HG03460 (cell line): Measurements from ENCODE around the gene IFI44L.
A peak's percentile ranks its signal among the peaks of the same experiment; 100 is the strongest.

ENCODE experiments used
- ATAC-seq: cut with Tn5 transposase; IDR thresholded peaks from one replicate; pipeline ENCODE4 v1.9.1; 2021; ENCODE audit not compliant: unreplicated experiment

IFI44L gene

DNA sequence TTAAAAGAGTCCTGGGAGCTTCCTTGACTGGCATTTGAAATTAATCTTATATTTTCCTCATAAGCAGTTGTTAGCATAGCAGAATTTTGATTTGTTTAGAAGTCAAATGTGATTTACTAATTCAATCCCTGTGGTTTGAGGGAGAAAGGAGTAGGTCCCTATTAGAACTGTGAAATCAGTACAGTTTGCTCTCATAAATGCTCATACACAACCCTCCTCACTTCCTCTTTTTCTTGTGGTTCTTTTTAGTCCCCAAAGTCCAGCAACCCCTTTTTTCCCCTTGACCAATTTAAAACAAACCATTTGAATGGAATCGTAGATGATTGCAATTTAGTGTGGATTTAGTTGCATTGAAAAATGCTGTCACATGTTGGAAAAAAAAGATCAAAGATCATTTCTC, 20.2 kb downstream of the IFI44L start:
- ATAC-seq: peak; percentile 68

DNA sequence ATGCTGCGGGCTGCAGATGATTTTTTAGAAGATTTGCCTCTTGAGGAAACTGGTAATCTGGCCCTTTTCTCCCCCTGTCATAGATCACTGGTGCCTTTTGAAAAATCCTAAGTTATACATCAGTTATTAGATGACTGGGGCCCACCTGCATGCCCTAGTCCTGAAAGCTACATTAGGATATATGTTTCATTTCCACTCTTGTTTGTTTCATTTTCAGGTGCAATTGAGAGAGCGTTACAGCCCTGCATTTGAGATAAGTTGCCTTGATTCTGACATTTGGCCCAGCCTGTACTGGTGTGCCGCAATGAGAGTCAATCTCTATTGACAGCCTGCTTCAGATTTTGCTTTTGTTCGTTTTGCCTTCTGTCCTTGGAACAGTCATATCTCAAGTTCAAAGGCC, 21.3 kb downstream of the IFI44L start:
- no peak for ATAC-seq

DNA sequence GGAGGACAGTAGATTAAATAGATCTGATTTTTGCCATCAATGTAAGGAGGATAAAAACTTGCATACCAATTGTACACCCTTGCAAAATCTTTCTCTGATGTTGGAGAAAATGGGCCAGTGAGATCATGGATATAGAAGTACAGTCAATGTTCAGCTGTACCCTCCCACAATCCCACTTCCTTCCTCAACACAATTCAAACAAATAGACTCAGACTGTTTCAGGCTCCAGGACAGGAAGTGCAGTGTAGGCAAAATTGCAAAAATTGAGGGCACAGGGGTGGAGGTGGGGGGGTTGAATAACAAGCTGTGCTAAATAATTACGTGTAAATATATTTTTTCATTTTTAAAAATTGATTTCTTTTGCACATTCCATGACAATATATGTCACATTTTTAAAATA, 25.5 kb downstream of the IFI44L start:
- no peak for ATAC-seq

DNA sequence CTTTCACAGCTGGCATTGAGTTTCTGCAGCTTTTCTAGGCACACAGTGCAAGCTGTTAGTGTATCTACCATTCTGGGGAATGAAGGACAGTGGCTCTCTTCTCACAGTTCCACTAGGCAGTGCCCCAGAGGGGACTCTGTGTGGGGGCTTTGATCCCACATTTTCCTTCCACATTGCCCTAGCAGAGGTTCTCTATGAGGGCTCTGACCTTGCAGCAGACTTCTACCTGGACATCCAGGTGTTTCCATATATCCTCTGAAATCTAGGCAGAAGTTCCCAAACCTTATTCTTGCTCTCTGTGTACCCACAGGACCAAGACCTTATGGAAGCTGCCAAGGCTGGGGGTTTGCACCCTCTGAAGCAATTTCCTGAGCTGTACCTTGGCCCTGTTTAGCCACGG, 27.0 kb downstream of the IFI44L start:
- ATAC-seq: no peak

DNA sequence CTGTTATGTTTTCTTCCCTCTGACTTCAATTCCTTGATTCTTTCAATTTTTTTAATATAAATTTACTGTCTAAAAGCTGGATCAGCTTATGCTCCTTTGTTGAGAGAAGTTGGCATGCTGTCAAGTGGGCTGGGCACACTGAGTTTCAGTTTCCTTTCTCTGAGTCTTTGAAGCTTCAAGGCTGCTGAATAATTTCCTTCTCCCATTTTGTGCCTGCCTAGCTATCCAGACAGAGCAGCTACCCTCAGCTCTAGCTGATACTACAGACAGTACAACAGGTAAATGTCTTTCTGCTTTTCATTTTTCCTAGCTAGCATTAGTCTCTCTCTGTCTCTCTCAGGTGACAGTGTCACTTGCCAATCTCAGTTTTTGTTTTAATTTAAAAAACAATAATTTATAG, 29.4 kb downstream of the IFI44L start, which contains the start of gene IFI44:
IFI44 (plus strand) TSS at position 204 of the 400 bp plus-strand sequence. CDS start 365 bp downstream, outside the sequence.
- ATAC-seq: peak; percentile 83

DNA sequence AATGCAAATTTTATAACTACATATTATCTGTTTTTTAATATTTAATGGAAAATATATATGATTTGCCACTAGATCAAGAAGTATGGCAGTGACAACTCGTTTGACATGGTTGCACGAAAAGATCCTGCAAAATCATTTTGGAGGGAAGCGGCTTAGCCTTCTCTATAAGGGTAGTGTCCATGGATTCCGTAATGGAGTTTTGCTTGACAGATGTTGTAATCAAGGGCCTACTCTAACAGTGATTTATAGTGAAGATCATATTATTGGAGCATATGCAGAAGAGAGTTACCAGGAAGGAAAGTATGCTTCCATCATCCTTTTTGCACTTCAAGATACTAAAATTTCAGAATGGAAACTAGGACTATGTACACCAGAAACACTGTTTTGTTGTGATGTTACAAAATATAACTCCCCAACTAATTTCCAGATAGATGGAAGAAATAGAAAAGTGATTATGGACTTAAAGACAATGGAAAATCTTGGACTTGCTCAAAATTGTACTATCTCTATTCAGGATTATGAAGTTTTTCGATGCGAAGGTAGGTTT, 29.9 kb downstream of the IFI44L start:
- no peak for ATAC-seq

DNA sequence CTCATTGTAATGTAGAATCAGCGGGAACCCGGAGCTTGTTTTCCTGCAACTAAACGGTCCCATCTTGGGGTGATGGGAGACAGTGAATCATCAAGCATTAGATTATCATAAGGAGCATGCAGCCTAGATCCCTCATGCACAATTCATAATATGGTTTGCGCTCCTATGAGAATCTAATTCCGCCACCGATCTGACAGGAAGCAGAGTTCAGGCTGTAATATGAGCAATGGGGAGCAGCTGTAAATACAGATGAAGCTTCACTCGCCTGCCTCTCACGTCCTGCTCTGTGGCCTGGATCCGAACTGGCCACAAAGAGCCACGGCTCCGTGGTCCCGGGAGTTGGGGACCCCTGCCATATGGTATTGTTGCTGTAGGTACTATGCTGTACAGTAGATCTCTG, 31.0 kb downstream of the IFI44L start:
- ATAC-seq: no peak

DNA sequence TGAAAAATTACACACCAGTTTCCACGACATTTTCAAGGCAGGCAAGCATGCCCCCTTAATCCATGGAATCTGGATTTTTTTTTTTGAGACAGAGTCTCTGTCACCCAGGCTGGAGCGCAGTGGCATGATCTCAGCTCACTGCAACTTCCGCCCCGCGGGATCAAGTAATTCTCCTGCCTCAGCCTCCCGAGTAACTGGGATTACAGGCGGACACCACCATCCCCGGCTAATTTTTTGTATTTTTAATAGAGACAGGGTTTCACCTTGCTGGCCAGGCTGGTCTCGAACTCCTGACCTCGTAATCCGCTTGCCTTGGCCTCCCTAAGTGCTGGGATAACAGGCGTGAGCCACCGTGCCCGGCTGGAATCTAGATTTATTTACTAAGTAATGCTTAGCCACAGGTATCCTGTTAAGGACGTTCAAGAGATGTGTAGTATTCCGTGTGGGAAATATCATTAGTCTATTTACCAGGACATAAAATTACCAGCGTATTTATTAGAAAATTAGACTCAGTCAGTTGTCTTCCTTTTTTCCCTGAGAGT, 31.8 kb downstream of the IFI44L start:
- no peak for ATAC-seq

DNA sequence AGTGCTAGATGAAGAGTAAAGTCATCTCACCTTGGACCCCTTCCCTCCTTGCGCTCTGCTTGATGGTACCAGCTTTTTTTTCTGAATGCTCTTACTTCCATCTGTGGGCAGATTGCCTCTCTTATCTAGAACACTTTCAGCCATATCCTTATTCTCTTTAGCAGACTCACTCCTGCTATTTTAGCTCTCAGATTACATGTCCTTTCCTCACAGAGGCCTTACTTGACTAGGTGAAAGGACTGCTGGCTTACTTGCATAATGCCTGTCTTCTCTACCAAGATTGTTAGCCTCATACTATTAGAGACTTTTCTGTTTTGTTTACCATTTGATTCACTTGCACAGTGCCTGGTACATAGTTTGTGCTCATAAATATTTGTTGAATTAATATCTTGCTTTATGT, 38.7 kb downstream of the IFI44L start:
- no peak for ATAC-seq

DNA sequence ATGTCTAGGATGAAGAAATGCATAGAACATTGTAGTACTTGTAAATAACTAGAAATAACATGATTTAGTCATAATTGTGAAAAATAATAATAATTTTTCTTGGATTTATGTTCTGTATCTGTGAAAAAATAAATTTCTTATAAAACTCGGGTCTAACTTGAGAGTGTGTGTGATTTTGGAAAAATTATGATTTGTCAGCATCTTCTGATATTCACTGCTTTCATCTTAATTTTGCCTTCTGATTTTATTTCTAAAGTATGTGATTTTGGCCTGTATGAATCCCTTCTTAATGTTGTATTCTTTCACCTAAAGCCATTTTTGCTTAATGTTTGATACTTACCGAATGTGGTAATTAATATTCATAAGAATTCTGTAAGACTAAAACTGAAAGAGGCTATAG, 43.7 kb downstream of the IFI44L start:
- ATAC-seq: no peak

DNA sequence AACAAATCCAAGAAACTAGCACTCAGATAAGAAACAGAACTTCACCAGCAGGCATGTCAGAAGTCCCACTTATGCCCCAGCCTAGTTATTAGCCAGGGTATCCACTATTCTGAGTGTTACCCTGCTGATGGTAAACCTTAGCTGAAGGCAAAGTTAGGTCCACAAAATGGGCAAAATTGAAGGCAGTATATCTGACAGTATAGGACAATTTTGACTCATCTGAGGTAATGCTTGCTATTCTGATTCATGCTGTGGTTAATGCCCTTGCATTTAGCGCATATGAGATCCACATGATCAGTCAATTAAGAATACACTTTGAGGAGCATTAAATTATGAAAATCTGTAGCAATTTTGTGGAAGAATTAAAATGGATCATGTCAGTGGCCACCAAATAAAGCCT, 44.5 kb downstream of the IFI44L start:
- ATAC-seq: no peak

DNA sequence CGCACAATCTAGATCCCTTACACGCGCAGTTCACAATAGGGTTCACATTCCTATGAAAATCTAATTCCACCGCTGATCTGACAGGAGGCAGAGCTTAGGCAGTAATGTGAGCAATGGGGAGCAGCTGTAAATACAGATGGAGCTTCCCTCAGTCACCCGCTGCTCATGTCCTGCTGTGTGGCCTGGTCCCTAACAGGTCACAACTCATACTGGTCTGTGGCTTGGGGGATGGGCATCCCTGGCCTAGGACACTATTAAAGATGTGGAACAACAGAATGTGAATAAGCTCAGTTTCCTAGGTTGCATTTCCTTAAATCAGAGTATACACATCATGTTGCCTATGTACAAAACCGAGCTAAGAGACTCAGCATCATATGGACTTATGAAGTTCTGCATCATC, 45.6 kb downstream of the IFI44L start:
- no peak for ATAC-seq

DNA sequence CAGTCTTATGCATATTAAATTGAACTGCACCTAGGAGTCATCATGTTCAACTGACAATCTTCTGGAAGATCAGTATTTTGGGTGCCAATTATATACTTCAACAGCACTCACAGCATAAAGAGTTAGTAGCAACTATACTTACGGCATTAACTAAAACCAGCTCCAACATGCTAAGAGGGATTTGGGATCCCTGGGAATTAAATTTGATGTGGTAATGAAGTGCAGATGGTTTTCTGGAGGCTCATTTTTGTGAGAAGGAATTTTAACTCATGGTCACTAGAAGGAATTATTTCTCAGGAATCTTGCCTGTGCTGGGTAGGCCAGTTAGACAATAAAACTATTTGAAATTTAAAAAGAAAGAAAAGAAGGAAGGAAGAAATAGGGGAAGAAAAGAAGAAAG, 47.7 kb downstream of the IFI44L start:
- no peak for ATAC-seq

DNA sequence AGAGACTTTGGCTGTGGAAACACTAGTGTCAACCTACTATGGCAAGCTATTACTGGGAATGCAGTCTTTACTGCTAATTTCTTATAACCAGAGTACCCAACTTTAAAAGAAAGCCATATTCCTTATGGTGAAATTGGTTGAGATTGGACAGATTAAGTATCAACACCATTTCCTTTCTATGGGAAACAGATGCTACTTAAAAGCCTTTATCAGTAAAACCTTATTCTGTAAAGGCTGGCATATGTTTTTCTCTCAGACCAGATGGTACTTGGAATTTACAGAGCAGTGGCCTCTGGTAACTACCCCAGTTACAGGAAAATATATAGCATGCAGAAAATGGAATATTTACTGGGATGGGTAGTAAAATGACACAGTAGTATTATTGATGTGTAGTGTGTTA, 48.2 kb downstream of the IFI44L start:
- no peak for ATAC-seq

DNA sequence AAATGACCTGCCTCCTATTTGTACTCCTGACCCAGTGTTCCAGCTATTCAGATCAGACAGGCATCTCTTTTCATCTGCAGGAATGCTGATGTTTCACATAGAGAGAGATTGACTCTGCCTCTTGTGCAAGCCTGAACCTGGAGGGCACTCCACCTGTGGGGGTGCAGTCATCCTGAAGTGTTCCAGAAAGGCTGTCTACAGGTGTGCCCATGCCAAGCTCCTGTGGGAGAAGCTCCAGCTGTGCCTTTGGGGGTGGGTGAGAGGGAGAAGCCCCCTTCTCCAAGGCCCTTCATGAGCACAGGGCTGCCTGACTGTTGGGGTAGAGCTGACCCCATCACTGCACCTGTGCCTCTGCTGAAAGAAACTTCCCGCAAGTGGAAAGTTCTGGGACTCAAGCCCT, 52.2 kb downstream of the IFI44L start:
- no peak for ATAC-seq

DNA sequence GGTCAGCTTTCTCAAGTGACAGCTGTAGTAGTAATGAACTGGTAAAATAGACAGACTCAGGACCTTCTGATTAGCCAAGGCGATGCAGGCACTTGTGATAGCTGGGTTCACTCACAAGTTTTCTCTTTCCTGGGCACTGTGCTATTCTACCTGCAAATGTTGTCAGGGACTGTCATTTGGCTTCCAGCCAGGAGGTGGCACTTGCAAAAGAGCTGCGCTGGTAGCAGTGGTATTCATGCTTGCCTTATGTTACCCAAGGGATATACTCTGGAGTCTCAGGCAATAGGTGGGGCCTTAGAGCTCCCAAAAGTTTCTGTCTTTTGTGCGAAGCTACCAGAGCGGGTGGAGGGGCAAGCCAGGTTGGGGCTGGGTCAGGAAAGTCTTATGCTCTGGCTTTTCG, 52.9 kb downstream of the IFI44L start:
- no peak for ATAC-seq

DNA sequence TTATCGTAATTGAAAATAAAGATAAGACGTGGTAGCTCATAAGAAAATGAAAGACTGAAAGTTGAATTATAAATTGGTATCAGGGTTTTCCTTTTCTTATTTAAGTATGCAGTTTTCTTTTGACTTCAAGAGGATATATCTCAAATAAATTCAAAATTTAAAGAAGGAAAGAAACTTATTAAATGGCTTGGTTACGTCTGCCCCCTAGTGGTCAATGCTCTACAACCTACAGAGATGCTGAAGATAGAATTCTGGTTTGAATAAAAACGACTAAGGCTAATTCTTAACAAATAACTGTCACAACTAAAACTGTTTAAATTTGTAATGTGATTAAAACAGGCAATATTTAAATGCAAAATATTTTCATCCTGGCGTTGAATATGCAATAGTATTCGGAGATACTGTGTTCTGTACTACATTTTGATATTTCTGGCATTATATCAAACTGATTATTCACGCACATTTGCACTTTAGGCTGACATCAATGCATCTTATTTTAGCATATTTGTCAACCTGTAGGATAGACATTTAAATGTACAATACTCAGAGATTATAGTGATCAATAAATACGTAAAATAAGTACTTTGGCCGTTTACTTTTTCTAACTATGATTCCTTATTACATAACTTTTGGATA, 56.2 kb downstream of the IFI44L start:
- no peak for ATAC-seq

DNA sequence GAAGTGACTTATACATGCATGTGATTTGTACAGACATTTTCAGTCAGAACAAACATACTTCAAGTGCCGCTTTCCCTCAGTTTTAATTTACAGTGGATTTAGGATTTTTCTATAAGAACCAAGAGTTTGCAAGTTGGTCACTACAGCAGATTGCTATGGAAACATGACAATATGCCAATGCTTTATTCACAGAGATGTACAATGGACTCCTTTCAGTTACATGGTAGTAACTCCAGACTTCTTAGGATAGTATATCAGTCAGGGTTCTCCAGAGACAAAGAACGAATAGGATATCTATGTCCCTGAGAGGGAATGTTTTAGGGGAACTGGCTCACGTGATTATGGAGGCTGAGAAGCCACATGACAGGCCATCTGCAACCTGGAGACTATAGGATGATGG, 56.7 kb downstream of the IFI44L start:
- ATAC-seq: no peak

DNA sequence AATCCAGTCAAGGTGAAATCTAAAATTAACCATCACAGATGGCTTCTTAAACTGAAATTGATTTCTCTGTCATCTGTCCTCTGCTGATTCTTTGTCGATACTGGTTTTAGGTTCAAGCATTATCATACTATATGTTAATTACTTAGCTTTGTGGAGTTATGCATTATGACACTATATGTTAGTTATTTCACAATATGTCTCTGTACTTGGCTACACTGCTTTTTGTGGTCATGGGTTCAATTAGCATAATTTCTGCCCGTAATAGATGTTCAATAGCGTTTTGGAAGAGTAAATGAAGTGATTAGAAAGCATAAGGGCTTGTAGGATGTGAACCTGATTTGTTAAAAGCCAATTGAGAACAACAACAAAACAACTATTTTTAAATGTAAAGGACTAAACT, 57.5 kb downstream of the IFI44L start:
- no peak for ATAC-seq

DNA sequence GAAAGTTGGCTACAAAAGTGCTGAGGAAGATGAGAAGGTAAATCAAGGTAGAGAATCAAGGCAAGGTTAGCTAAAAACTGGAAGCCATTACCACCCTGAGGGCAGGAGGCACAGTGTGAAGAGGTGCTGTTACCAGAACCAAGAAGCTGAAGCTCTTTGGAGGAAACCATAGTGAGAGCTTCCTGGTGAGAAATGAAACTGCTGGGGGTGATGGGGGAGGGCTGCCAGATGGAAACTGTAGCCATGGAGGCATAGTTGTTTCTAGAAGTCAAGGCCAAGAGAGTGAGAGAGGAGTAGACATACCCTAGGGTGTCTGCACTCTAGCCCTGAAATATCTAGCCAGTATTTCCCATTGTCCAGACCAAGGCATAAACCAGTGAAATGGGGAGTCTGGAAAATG, 58.1 kb downstream of the IFI44L start:
- ATAC-seq: peak; percentile 85

DNA sequence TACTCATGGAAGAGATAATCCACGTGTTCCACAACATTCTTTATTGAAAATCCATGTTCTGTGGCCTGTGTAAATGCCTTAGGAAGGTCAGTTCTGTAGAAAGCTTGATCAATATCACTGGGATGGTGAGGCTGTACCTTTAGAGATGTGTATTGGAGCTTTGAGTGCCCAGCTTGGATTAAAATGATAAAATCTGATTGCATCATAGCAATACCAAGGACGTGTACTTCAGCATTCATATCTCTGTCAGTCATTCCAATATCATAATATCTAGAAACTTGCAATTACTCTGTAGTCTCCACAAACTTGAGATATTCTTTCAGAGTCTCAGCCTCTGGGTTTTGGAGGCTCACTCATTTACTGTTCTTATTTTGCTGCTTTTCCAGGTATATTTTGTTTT, 61.0 kb downstream of the IFI44L start:
- ATAC-seq: no peak

DNA sequence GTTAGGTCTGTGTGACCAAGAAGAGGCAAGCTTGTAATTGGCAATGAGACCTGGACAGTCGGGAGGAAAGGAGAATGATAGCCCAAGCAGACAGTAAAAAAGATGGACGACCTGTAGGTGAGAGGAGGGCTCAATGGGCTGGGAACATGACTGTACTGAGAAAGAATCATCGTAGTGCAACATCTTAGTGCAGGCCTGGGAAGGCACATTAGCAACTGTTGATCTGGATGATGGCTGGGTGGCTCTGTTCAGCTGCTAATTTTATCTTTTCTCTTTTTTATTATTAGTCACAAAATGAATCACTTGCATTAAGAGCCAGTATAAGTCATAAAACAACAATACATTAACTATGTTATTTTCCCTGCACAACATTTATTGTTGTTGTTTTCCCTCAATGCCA, 62.2 kb downstream of the IFI44L start:
- no peak for ATAC-seq

DNA sequence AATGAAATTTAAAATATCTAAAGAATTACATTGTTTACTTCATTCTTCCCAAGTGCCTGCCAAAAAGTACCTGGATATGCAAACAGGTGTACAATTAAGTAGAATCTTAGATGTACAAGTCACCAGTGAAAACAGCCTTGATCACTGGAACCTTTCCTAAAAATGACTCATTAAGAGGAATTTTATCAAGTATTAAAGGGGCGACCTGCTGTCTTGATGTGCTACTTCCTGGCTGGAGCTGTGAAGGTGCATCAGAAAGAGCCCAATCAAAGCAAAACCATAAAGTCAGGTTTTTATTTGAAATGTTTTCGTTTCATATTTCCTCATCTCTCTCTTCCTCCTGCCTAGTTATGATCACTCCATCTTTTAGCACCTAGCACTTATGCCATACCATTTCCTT, 62.8 kb downstream of the IFI44L start:
- no peak for ATAC-seq
